ENCODE measurements around the gene WASF2. TPM values are rescaled to one million over a fixed set of nuclear protein-coding genes. Genes with fewer than 3 reads are reported as not detected.

Gene WASF2
- total and polyA plus RNA-seq, 2 of the 13 experiments (the other 11 are each of a cell fraction or from before 2014, with no cell fraction given), result 10.4 to 27.7 TPM

DNA sequence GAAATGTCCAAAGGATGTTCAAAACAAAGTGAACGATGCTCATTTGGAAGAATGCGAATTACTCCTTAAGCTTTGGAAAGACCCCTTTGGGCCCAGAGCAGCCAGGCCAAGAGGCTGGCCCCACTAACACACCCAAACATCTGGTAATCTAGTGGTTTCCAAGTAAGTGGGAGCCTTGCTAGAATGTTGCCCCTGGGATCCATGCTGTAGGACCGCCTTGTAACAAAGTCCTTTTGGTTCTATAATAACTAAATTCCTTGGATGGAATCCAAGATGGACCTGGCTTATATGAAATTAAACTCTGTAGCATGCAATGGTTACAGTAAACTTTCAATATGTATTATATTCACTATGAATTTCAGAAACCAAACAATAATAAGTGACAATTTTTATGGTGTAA is 72.3 kb downstream of the WASF2 start:
- ATAC-seq, result no peak
- POLR2A ChIA-PET, result no interaction called here
- Histone ChIP-seq H2AFZ (ENCODE audit: low read length) (no peak overlapping the region), H4K20me1 (ENCODE audit: insufficient read depth, low read length) (no peaks in the 10 kb centered on the region), H3K4me1 (ENCODE audit: insufficient read depth, low read length) (no peaks in the 10 kb centered on the region), H3K79me2 (ENCODE audit: insufficient read depth, low read length) (peaks cover 5% of the 10 kb centered on the region), H3K4me2 (ENCODE audit: low read depth, low read length) (no peak overlapping the region), H3K36me3 (replicated peaks in 1 of 2; ENCODE audit: control insufficient read depth in 1 of 2, insufficient read depth in 2 of 2, low read length in 2 of 2) (peaks cover 25 to 69% of the 10 kb centered on the region in 2 experiments), H3K27ac (ENCODE audit: extremely low read length, insufficient read depth, low read length) (no peak overlapping the region), H3K4me3 (replicated peaks in 1 of 3; ENCODE audit: insufficient read depth in 1 of 3, low read depth in 2 of 3, low read length in 3 of 3) (no peak overlapping the region), H3K9me3 (ENCODE audit: low read length) (no peaks in the 10 kb centered on the region), H3K9ac (ENCODE audit: insufficient read depth, low read depth, low read length) (no peak overlapping the region), H3K27me3 (ENCODE audit: control insufficient read depth in 1 of 2, insufficient read depth in 2 of 2, low read length in 2 of 2) (no peaks in the 10 kb centered on the region)
- no peak for FAIRE-seq
- no TSS peak for BruUV-seq (replicated peaks)
- TF ChIP-seq, protein P1, sequence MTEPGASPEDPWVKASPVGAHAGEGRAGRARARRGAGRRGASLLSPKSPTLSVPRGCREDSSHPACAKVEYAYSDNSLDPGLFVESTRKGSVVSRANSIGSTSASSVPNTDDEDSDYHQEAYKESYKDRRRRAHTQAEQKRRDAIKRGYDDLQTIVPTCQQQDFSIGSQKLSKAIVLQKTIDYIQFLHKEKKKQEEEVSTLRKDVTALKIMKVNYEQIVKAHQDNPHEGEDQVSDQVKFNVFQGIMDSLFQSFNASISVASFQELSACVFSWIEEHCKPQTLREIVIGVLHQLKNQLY (CRISPR knock-in tag; IDR thresholded peaks at IDR 0.05), result no peak
- TF ChIP-seq ZNF761 (CRISPR knock-in tag; conservative IDR thresholded peaks at IDR 0.05) (no peak), IRX3 (CRISPR knock-in tag; IDR thresholded peaks at IDR 0.05; ENCODE audit: borderline replicate concordance, low read depth) (no peak), IKZF4 (CRISPR knock-in tag; IDR thresholded peaks at IDR 0.05; ENCODE audit: borderline replicate concordance, low read depth, not compliant biosample characterization) (no peak), PHF21A (CRISPR knock-in tag; IDR thresholded peaks at IDR 0.05) (no peak)
- TF ChIP-seq, protein P2, sequence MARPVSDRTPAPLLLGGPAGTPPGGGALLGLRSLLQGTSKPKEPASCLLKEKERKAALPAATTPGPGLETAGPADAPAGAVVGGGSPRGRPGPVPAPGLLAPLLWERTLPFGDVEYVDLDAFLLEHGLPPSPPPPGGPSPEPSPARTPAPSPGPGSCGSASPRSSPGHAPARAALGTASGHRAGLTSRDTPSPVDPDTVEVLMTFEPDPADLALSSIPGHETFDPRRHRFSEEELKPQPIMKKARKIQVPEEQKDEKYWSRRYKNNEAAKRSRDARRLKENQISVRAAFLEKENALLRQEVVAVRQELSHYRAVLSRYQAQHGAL (CRISPR knock-in tag; IDR thresholded peaks at IDR 0.05; ENCODE audit: not compliant biosample characterization), result no peak
- TF ChIP-seq, protein P3, sequence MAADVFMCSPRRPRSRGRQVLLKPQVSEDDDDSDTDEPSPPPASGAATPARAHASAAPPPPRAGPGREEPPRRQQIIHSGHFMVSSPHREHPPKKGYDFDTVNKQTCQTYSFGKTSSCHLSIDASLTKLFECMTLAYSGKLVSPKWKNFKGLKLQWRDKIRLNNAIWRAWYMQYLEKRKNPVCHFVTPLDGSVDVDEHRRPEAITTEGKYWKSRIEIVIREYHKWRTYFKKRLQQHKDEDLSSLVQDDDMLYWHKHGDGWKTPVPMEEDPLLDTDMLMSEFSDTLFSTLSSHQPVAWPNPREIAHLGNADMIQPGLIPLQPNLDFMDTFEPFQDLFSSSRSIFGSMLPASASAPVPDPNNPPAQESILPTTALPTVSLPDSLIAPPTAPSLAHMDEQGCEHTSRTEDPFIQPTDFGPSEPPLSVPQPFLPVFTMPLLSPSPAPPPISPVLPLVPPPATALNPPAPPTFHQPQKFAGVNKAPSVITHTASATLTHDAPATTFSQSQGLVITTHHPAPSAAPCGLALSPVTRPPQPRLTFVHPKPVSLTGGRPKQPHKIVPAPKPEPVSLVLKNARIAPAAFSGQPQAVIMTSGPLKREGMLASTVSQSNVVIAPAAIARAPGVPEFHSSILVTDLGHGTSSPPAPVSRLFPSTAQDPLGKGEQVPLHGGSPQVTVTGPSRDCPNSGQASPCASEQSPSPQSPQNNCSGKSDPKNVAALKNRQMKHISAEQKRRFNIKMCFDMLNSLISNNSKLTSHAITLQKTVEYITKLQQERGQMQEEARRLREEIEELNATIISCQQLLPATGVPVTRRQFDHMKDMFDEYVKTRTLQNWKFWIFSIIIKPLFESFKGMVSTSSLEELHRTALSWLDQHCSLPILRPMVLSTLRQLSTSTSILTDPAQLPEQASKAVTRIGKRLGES (CRISPR knock-in tag; IDR thresholded peaks at IDR 0.05; ENCODE audit: borderline replicate concordance), result no peak
- in situ Hi-C loops (cut with HindIII; ENCODE audit: extremely low pct_ligation_motif_present, low pct_unique_long_range_greater_than_20kb) (no loop called here), intact Hi-C loops (cut with micrococcal nuclease; ENCODE audit: unreplicated experiment) (loop anchor here (5.0 kb wide), 1 partner anchor 75 kb away; the partner anchor contains the start of gene WASF2)
- 92% methylated on average over 2 of the region's 3 CpGs for WGBS (ENCODE audit: low lambda C conversion rate)
- DNase-seq (ENCODE audit: low spot score), result no peak
- CTCF ChIA-PET (ENCODE audit: low intra/inter-chr PET ratio, low total read pairs), result interaction anchor here (3.2 kb wide), 1 partner anchor 189 kb away, joined by 31 read pairs; no protein-coding TSS in a partner anchor
